RKO (cell line): Measurements from ENCODE around the gene DEGS1.
"Not testable (repeated sequence)": the region's sequence is repeated elsewhere in the genome, so short reads cannot be mapped to it uniquely, and the experiment has no call there.

Experiments
- DNase-seq: peaks from one replicate; pipeline ENCODE4 v3.0.0-alpha.2; 2016; ENCODE audit warnings: low spot score

Gene DEGS1

GRCh38 chr1:224181453-224181810 is 1.6 kb upstream of the DEGS1 start:
- DNase-seq: no peak

GRCh38 chr1:224182057-224182865 is 779 bp upstream of the DEGS1 start:
- DNase-seq: no peak

GRCh38 chr1:224183591-224184312 is 712 bp downstream of the DEGS1 start:
- peak; percentile 78 for DNase-seq

- no peak for DNase-seq
Observed at GRCh38 chr1:224185208-224185607, 2.2 kb downstream of the DEGS1 start.

- DNase-seq: no peak
Observed at GRCh38 chr1:224188286-224188685, 5.2 kb downstream of the DEGS1 start.

GRCh38 chr1:224189561-224189960 is 6.5 kb downstream of the DEGS1 start:
- no peak for DNase-seq

GRCh38 chr1:224192082-224192788 is 9.2 kb downstream of the DEGS1 start:
- DNase-seq: no peak

GRCh38 chr1:224193319-224193966 is 10.4 kb downstream of the DEGS1 start:
- DNase-seq: no peak

- no peak for DNase-seq
Observed at GRCh38 chr1:224196813-224197600, 14.0 kb downstream of the DEGS1 start.

GRCh38 chr1:224198572-224198971 is 15.5 kb downstream of the DEGS1 start:
- DNase-seq: no peak

- DNase-seq: no peak
Observed at GRCh38 chr1:224199679-224200078, 16.6 kb downstream of the DEGS1 start.

- DNase-seq: no peak
Observed at GRCh38 chr1:224201383-224201782, 18.3 kb downstream of the DEGS1 start.

- no peak for DNase-seq
Observed at GRCh38 chr1:224201853-224202252, 18.8 kb downstream of the DEGS1 start.

GRCh38 chr1:224203243-224204016 is 20.4 kb downstream of the DEGS1 start:
- DNase-seq: peak; percentile 20

- DNase-seq: peak; percentile 69
Observed at GRCh38 chr1:224205438-224205840, 22.4 kb downstream of the DEGS1 start.

GRCh38 chr1:224205931-224206538 is 23.0 kb downstream of the DEGS1 start:
- not testable (repeated sequence) for DNase-seq

GRCh38 chr1:224211206-224211962 is 28.3 kb downstream of the DEGS1 start:
- DNase-seq: peak; percentile 62

GRCh38 chr1:224212618-224213061 is 29.6 kb downstream of the DEGS1 start:
- no peak for DNase-seq

- DNase-seq: no peak
Observed at GRCh38 chr1:224213438-224214119, 30.5 kb downstream of the DEGS1 start.
